Fibroblast of mammary gland (primary cell): ENCODE results near the gene IL15.

ENCODE experiments used
- DNase-seq: peaks from one replicate; pipeline ENCODE4 v3.0.0-alpha.2; 2010; ENCODE audit warnings: low read depth
- H3K4me3 ChIP-seq: 2 replicates; pipeline ENCODE4 v1.5.1; 2011; ENCODE audit warnings: low read depth, mild to moderate bottlenecking, low read length, moderate library complexity; ENCODE audit not compliant: control insufficient read depth
- CTCF ChIP-seq: conservative IDR thresholded peaks from 2 replicates; pipeline ENCODE4 v1.5.1; 2011; ENCODE audit warnings: low read depth, low read length, inconsistent platforms; ENCODE audit not compliant: control insufficient read depth, insufficient read depth

IL15 gene

GRCh38 chr4:141759796-141760425 is 123.5 kb downstream of the IL15 start:
- DNase-seq = peak; percentile 52
- no peak overlapping the region for H3K4me3 ChIP-seq
- TF ChIP-seq CTCF = no peak

GRCh38 chr4:141761926-141762325 is 125.5 kb downstream of the IL15 start:
- no peak overlapping the region for H3K4me3 ChIP-seq
- no peak for TF ChIP-seq CTCF
- DNase-seq = peak; percentile 73

- no peak overlapping the region for H3K4me3 ChIP-seq
- no peak for TF ChIP-seq CTCF
- no peak for DNase-seq
These were observed 127.0 kb downstream of the IL15 start for GRCh38 chr4:141763374-141763773.

- H3K4me3 ChIP-seq = no peak overlapping the region
- TF ChIP-seq CTCF = no peak
- peak; percentile 89 for DNase-seq
These were observed 132.6 kb downstream of the IL15 start for GRCh38 chr4:141768954-141769353.

- DNase-seq = no peak
- TF ChIP-seq CTCF = no peak
- H3K4me3 ChIP-seq = no peak overlapping the region
These were observed 135.8 kb downstream of the IL15 start for GRCh38 chr4:141771889-141772830.

- no peak for TF ChIP-seq CTCF
- DNase-seq = no peak
- no peak overlapping the region for H3K4me3 ChIP-seq
These were observed 136.5 kb downstream of the IL15 start for GRCh38 chr4:141772838-141773237.

GRCh38 chr4:141782205-141782604 is 145.8 kb downstream of the IL15 start:
- no peak for TF ChIP-seq CTCF
- H3K4me3 ChIP-seq = no peak overlapping the region
- DNase-seq = no peak
